GM23338 (cell line): ENCODE measurements around the gene GSX1.

Source experiments
- CREB1 ChIP-seq: fragments of 250-450 bp; sonication (Bioruptor Pico); IDR thresholded peaks from 2 replicates; pipeline ENCODE4 v1.5.0; 2020; ENCODE audit warnings: low read depth, mild to moderate bottlenecking, moderate library complexity
- EZH2 ChIP-seq: fragments of 200-600 bp; sonication (generic); IDR thresholded peaks from one replicate; pipeline ENCODE4 v1.8.0; 2017; ENCODE audit warnings: antibody characterized with exemption, mild to moderate bottlenecking, low read depth; ENCODE audit not compliant: unreplicated experiment
- EZH2phosphoT487 ChIP-seq: fragments of 200-600 bp; sonication (generic); IDR thresholded peaks from one replicate; pipeline ENCODE4 v1.8.1; 2018; ENCODE audit warnings: antibody characterized with exemption; ENCODE audit not compliant: unreplicated experiment
- JUNB ChIP-seq: IDR thresholded peaks from one replicate; pipeline ENCODE4 v1.6.1; 2016; ENCODE audit warnings: antibody characterized with exemption; ENCODE audit not compliant: unreplicated experiment
- NANOG ChIP-seq: IDR thresholded peaks from 2 replicates; pipeline ENCODE4 v1.6.1; 2016; ENCODE audit warnings: antibody characterized with exemption, borderline replicate concordance
- POLR2AphosphoS5 ChIP-seq: IDR thresholded peaks from 2 replicates; pipeline ENCODE4 v1.6.1; 2016; ENCODE audit warnings: antibody characterized with exemption, low read depth
- STAT1 ChIP-seq: IDR thresholded peaks from one replicate; pipeline ENCODE4 v1.6.1; 2016; ENCODE audit warnings: antibody characterized with exemption; ENCODE audit not compliant: unreplicated experiment
- ZNF114 ChIP-seq: fragments of 250-450 bp; sonication (Bioruptor Pico); IDR thresholded peaks from 2 replicates; pipeline ENCODE4 v1.5.0; 2020; ENCODE audit warnings: mild to moderate bottlenecking, moderate library complexity
- ZNF331 ChIP-seq: fragments of 250-450 bp; sonication (Bioruptor Pico); IDR thresholded peaks from 2 replicates; pipeline ENCODE4 v1.5.0; 2020; ENCODE audit warnings: low read depth, mild to moderate bottlenecking, moderate library complexity
- TF ChIP-seq, protein P1 (sequence below), 2 experiments: fragments of 200-600 bp in 1 of 2; sonication (generic) in 1 of 2; conservative IDR thresholded peaks; 2 replicates each; pipeline versions ENCODE4 v1.5.1 to v1.6.1; 2016 to 2017; ENCODE audit warnings: antibody characterized with exemption in 2 of 2, low read depth in 2 of 2, mild to moderate bottlenecking in 2 of 2, moderate library complexity in 1 of 2
- TF ChIP-seq, protein P2 (sequence below): IDR thresholded peaks from one replicate; pipeline ENCODE4 v1.6.1; 2018; ENCODE audit warnings: antibody characterized with exemption; ENCODE audit not compliant: unreplicated experiment
- TF ChIP-seq, protein P3 (sequence below): IDR thresholded peaks from 2 replicates; pipeline ENCODE4 v1.6.1; 2016; ENCODE audit warnings: antibody characterized with exemption

DNA sequence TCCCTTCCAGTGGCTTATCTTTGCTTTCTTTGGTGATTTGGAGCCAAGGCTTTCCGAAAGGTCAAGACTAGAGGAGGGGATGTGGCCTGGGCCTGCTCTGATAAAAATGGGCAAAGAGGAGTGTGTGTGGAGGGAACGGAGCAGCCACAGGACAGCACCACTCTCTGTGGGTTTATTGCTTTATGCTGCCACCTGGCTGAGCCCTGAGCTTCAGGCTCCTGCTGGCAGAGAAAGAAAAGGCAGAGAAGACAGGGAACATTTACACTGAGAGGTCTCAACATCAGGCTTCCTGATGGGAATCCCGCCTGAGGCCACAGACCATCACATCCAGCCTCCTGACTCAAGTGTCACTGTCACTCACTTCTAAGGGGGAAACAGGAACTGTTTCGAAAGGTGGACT, 9.2 kb upstream of the GSX1 start:
- TF ChIP-seq CREB1 (CRISPR knock-in tag) (no peak), POLR2AphosphoS5 (no peak), ZNF331 (CRISPR knock-in tag) (no peak), EZH2 (no peak), EZH2phosphoT487 (no peak), JUNB (no peak), NANOG (no peak), ZNF114 (CRISPR knock-in tag) (no peak), STAT1 (no peak)
- TF ChIP-seq, protein P1, sequence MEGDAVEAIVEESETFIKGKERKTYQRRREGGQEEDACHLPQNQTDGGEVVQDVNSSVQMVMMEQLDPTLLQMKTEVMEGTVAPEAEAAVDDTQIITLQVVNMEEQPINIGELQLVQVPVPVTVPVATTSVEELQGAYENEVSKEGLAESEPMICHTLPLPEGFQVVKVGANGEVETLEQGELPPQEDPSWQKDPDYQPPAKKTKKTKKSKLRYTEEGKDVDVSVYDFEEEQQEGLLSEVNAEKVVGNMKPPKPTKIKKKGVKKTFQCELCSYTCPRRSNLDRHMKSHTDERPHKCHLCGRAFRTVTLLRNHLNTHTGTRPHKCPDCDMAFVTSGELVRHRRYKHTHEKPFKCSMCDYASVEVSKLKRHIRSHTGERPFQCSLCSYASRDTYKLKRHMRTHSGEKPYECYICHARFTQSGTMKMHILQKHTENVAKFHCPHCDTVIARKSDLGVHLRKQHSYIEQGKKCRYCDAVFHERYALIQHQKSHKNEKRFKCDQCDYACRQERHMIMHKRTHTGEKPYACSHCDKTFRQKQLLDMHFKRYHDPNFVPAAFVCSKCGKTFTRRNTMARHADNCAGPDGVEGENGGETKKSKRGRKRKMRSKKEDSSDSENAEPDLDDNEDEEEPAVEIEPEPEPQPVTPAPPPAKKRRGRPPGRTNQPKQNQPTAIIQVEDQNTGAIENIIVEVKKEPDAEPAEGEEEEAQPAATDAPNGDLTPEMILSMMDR (conservative IDR thresholded peaks at IDR 0.05; ENCODE audit: low read depth in 2 of 2): peak; percentile 50 to 68
- TF ChIP-seq, protein P2, sequence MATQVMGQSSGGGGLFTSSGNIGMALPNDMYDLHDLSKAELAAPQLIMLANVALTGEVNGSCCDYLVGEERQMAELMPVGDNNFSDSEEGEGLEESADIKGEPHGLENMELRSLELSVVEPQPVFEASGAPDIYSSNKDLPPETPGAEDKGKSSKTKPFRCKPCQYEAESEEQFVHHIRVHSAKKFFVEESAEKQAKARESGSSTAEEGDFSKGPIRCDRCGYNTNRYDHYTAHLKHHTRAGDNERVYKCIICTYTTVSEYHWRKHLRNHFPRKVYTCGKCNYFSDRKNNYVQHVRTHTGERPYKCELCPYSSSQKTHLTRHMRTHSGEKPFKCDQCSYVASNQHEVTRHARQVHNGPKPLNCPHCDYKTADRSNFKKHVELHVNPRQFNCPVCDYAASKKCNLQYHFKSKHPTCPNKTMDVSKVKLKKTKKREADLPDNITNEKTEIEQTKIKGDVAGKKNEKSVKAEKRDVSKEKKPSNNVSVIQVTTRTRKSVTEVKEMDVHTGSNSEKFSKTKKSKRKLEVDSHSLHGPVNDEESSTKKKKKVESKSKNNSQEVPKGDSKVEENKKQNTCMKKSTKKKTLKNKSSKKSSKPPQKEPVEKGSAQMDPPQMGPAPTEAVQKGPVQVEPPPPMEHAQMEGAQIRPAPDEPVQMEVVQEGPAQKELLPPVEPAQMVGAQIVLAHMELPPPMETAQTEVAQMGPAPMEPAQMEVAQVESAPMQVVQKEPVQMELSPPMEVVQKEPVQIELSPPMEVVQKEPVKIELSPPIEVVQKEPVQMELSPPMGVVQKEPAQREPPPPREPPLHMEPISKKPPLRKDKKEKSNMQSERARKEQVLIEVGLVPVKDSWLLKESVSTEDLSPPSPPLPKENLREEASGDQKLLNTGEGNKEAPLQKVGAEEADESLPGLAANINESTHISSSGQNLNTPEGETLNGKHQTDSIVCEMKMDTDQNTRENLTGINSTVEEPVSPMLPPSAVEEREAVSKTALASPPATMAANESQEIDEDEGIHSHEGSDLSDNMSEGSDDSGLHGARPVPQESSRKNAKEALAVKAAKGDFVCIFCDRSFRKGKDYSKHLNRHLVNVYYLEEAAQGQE: no peak
- TF ChIP-seq, protein P3, sequence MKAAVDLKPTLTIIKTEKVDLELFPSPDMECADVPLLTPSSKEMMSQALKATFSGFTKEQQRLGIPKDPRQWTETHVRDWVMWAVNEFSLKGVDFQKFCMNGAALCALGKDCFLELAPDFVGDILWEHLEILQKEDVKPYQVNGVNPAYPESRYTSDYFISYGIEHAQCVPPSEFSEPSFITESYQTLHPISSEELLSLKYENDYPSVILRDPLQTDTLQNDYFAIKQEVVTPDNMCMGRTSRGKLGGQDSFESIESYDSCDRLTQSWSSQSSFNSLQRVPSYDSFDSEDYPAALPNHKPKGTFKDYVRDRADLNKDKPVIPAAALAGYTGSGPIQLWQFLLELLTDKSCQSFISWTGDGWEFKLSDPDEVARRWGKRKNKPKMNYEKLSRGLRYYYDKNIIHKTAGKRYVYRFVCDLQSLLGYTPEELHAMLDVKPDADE: no peak
